Erythroblast (primary cell): ENCODE data around the gene ZDHHC19.

Experiments
- GATA1 ChIP-seq: IDR thresholded peaks from 2 replicates; pipeline ENCODE4 v1.6.1; 2011; ENCODE audit warnings: low read depth, mild to moderate bottlenecking, control low read depth, low read length, moderate library complexity
- POLR2A ChIP-seq: IDR thresholded peaks from 2 replicates; pipeline ENCODE4 v1.6.1; 2011; ENCODE audit warnings: mild to moderate bottlenecking, low read length

DNA sequence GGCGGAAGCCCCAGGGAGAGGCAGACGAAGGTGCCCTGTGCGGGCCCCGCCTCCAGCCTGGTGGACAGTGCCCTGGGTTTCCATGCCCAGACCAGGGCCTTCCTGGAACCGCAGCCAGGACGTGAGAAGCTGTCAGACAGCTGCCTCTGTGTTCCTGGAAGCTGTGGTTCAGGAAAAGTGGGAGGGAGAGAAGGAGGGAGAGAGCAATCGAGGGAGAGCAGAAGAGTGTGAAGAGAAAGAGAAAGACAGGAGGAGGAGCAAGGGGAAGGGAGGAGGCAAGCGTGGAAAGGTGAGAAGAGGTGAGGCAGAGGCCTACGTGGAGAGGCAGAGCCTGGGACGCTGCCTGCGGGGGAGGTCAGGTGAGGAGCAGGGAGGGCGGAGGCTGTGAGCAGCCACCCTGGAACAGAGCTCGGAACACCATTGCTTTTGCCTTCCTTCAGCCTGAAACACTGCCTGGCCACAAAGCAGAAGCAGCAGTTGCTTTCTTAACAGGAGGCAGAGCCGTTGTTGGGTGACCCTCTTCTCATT lies 18.6 kb downstream of the ZDHHC19 start:
- TF ChIP-seq POLR2A (peak; percentile 7), GATA1 (no peak)
